22Rv1 (cell line): Measurements from ENCODE around the gene PAEP.

Experiments used
- ZFX ChIP-seq: fragments of 450-650 bp; IDR thresholded peaks from 2 replicates; pipeline ENCODE4 v1.6.1; 2017; ENCODE audit warnings: antibody characterized with exemption, borderline replicate concordance
- TF ChIP-seq, protein P1 (sequence below): fragments of 450-650 bp; IDR thresholded peaks from 2 replicates; pipeline ENCODE4 v1.5.1; 2017; ENCODE audit warnings: mild to moderate bottlenecking

DNA sequence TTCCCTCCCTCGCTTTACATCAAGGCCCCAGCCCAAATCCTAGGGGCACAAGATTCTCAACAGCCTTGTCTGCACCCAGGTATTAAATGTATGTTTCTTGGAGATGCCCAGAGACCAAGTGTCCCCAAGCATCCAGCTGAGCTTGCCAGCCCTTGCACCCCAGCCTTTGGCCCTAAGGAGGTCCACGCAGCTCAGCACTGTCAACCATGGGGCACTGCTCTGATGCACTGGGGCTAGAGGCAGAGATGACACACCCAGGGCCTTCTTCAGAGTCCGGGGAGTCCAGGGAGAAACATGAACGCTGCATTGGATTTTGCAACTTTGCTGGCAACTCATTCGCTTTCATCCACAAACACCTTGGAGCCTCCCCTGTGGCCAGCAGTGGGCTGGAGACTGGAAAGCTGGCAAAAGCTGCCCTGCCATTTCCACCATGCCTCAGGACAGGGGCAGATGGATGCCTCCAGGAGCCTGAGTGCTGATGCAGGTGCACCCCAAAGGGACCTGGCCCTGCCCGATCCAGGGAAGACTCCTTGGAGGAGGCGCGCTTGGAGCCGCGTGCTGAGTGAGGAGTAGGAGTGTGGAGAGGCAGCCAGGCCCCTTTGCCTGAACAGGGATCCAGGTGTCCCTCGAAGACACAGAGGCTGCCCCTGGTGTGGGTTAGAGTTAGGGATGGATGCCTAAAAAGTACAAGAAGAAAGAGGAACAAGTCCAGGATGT lies 19.3 kb downstream of the PAEP start:
- TF ChIP-seq, protein P1, sequence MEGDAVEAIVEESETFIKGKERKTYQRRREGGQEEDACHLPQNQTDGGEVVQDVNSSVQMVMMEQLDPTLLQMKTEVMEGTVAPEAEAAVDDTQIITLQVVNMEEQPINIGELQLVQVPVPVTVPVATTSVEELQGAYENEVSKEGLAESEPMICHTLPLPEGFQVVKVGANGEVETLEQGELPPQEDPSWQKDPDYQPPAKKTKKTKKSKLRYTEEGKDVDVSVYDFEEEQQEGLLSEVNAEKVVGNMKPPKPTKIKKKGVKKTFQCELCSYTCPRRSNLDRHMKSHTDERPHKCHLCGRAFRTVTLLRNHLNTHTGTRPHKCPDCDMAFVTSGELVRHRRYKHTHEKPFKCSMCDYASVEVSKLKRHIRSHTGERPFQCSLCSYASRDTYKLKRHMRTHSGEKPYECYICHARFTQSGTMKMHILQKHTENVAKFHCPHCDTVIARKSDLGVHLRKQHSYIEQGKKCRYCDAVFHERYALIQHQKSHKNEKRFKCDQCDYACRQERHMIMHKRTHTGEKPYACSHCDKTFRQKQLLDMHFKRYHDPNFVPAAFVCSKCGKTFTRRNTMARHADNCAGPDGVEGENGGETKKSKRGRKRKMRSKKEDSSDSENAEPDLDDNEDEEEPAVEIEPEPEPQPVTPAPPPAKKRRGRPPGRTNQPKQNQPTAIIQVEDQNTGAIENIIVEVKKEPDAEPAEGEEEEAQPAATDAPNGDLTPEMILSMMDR: no peak
- no peak for TF ChIP-seq ZFX
